Left ventricle myocardium superior (tissue), 1 donor: ENCODE results near the gene ZFAND4. TPM values are rescaled to one million over a fixed set of nuclear protein-coding genes. Genes with fewer than 3 reads are reported as not detected.

Source experiments
- total RNA-seq: library from RNA; stranded (reverse); fragmentation: NEBNext Ultra II Directional; extraction: Animal tissue kit (Norgen Biotek cat#: 25700); gene quantifications from one replicate; pipeline ENCODE4 v1.2.1, GENCODE V29; 2021
- donor health status: DM: no; HTN: yes; CAD: no; lungs with severe emphysema.

The ZFAND4 gene
- total RNA-seq, 1 donor from 2014 or later, result 12.4 TPM

Other genes starting within 250 kb of the ZFAND4 start
- 33.3 TPM for gene WASHC2C, start 54.5 kb upstream of the ZFAND4 start, total RNA-seq
- 7.3 TPM for gene AGAP4, start 174.7 kb upstream of the ZFAND4 start, total RNA-seq